ENCODE measurements around the gene BTBD6. TPM values are rescaled to one million over a fixed set of nuclear protein-coding genes. Genes with fewer than 3 reads are reported as not detected.

Gene BTBD6
- total RNA-seq, 1 experiment from 2014 or later: 7.8 TPM

- TF ChIP-seq, protein P1, sequence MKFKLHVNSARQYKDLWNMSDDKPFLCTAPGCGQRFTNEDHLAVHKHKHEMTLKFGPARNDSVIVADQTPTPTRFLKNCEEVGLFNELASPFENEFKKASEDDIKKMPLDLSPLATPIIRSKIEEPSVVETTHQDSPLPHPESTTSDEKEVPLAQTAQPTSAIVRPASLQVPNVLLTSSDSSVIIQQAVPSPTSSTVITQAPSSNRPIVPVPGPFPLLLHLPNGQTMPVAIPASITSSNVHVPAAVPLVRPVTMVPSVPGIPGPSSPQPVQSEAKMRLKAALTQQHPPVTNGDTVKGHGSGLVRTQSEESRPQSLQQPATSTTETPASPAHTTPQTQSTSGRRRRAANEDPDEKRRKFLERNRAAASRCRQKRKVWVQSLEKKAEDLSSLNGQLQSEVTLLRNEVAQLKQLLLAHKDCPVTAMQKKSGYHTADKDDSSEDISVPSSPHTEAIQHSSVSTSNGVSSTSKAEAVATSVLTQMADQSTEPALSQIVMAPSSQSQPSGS (CRISPR knock-in tag; IDR thresholded peaks at IDR 0.05; ENCODE audit: borderline replicate concordance, low read depth): no peak
- TF ChIP-seq ZNF396 (CRISPR knock-in tag; IDR thresholded peaks at IDR 0.05; ENCODE audit: borderline replicate concordance): no peak
Measured at GRCh38 chr14:105226198-105226597, 22.1 kb upstream of the BTBD6 start (continued).

DNA sequence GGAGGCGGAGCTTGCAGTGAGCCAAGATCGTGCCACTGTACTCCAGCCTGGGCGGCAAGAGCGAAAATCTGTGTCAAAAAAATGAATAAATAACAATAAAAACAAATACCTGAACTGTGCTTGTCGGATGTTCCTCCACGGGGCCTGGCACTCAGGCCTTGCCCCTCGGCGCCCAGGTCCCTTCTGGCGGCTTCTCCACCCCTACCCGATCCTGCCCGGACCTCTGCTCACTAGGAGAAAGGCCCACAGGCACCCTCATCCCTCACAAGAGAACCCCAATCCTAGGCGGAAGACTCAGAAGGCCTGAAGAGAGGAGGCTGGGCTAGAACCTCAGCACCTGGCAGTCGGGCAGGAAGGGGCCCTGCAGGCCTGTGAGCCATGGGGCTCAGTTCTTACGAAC is 21.0 kb upstream of the BTBD6 start:
- ChIA-PET POLR2A (no interaction called here), CTCF (interaction anchor here (1.4 kb wide), 1 partner anchor 125 kb away, joined by 3 read pairs; no protein-coding TSS in a partner anchor)
- H3K27me3 Mint-ChIP-seq (ENCODE audit: low read depth): no peaks in the 10 kb centered on the region
- DNase-seq (ENCODE audit: low spot score) (no peak), ATAC-seq (no peak)
- H3K9me3 Mint-ChIP-seq: no peaks in the 10 kb centered on the region
- peaks cover 17% of the 10 kb centered on the region for H3K36me3 Mint-ChIP-seq
- no peaks in the 10 kb centered on the region for H3K4me1 Mint-ChIP-seq
- no peak overlapping the region; the same call in 1 of the 2 replicates for H3K27ac Mint-ChIP-seq
- no peak for TF ChIP-seq ERG (CRISPR knock-in tag; IDR thresholded peaks at IDR 0.05)
- no peak for TF ChIP-seq CREB1 (CRISPR knock-in tag; IDR thresholded peaks at IDR 0.05)
- TF ChIP-seq ATF6 (CRISPR knock-in tag; IDR thresholded peaks at IDR 0.05): no peak
- TF ChIP-seq TP53 (CRISPR knock-in tag; IDR thresholded peaks at IDR 0.05): no peak
- no peak for TF ChIP-seq JAZF1 (CRISPR knock-in tag; IDR thresholded peaks at IDR 0.05)
- no peak overlapping the region for H3K4me3 Mint-ChIP-seq

DNA sequence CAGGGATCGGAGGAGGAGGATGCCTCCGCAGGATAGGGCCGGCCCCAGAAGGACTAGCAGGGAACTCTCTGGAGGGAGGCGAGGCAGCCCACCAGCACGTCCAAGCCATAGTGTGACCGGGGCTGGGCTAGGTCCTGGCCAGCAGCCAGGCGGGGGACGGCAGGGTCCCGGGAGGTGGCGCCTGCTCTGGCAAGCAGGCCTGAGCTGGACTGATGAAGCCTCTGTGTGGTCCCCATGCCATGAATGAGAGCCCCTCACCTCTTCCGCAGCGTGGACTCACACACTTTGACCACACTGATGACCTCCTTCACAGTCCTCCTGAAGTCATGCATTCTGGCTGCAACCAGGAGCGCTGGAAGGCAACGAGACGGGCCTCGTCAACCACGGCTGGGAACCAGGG is 19.8 kb upstream of the BTBD6 start:
- TF ChIP-seq HMGA2 (CRISPR knock-in tag; IDR thresholded peaks at IDR 0.05) (no peak), ZNF219 (CRISPR knock-in tag; IDR thresholded peaks at IDR 0.05; ENCODE audit: borderline replicate concordance) (no peak), ERG (CRISPR knock-in tag; IDR thresholded peaks at IDR 0.05) (no peak), TP53 (CRISPR knock-in tag; IDR thresholded peaks at IDR 0.05) (no peak), FOXK1 (CRISPR knock-in tag; IDR thresholded peaks at IDR 0.05) (no peak), ZNF121 (CRISPR knock-in tag; IDR thresholded peaks at IDR 0.05) (no peak), CREM (CRISPR knock-in tag; IDR thresholded peaks at IDR 0.05) (no peak), RELA (CRISPR knock-in tag; IDR thresholded peaks at IDR 0.05; ENCODE audit: borderline replicate concordance) (no peak), MLX (CRISPR knock-in tag; IDR thresholded peaks at IDR 0.05) (no peak)
- TF ChIP-seq, protein P2, sequence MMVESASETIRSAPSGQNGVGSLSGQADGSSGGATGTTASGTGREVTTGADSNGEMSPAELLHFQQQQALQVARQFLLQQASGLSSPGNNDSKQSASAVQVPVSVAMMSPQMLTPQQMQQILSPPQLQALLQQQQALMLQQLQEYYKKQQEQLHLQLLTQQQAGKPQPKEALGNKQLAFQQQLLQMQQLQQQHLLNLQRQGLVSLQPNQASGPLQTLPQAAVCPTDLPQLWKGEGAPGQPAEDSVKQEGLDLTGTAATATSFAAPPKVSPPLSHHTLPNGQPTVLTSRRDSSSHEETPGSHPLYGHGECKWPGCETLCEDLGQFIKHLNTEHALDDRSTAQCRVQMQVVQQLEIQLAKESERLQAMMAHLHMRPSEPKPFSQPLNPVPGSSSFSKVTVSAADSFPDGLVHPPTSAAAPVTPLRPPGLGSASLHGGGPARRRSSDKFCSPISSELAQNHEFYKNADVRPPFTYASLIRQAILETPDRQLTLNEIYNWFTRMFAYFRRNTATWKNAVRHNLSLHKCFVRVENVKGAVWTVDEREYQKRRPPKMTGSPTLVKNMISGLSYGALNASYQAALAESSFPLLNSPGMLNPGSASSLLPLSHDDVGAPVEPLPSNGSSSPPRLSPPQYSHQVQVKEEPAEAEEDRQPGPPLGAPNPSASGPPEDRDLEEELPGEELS (CRISPR knock-in tag; IDR thresholded peaks at IDR 0.05): no peak
- POLR2A ChIA-PET: no interaction called here
- no peaks in the 10 kb centered on the region for H3K4me1 Mint-ChIP-seq
- no peaks in the 10 kb centered on the region for H3K9me3 Mint-ChIP-seq
- H3K27ac Mint-ChIP-seq: no peak overlapping the region
- ATAC-seq (no peak), DNase-seq (ENCODE audit: low spot score) (no peak)
- H3K36me3 Mint-ChIP-seq: peaks cover 12% of the 10 kb centered on the region; the same call in 1 of the 2 replicates
- CTCF ChIA-PET: no interaction called here
- H3K4me3 Mint-ChIP-seq: no peak overlapping the region
- no peaks in the 10 kb centered on the region for H3K27me3 Mint-ChIP-seq (ENCODE audit: low read depth)
